Caco-2 (cell line): Measurements from ENCODE around the gene GP1BB. TPM values are rescaled to one million over a fixed set of nuclear protein-coding genes. Genes with fewer than 3 reads are reported as not detected.

Experiments
- BruUV-seq: library from RNA; stranded (reverse); fragments of 400-500 nt; replicated peaks from 2 replicates; lab custom pipeline; 2021; lab: Mats Ljungman, UMichigan
- CTCF ChIA-PET: fragments of 300-600 bp; sonication (Branson Sonifier 250); formaldehyde crosslinking; loops from one replicate; lab custom pipeline; 2022; ENCODE audit warnings: antibody characterized with exemption; lab: Charles Lee
- POLR2A ChIA-PET: fragments of 300-600 bp; sonication (Branson Sonifier 250); formaldehyde crosslinking; loops from one replicate; lab custom pipeline; 2022; ENCODE audit warnings: antibody characterized with exemption; lab: Charles Lee
- DNase-seq, 2 experiments: peaks; one replicate each; pipeline versions ENCODE4 v3.0.0 to v3.0.0-alpha.2; 2020 to 2022
- H3K27me3 ChIP-seq: replicated peaks from 2 replicates; pipeline ENCODE4 v1.6.0; 2011; ENCODE audit warnings: low read length; ENCODE audit not compliant: control insufficient read depth, insufficient read depth
- H3K36me3 ChIP-seq: 2 replicates; pipeline ENCODE4 v1.5.1; 2011; ENCODE audit warnings: low read length; ENCODE audit not compliant: control insufficient read depth, insufficient read depth
- H3K4me1 ChIP-seq: fragments of 250-450 bp; sonication (Bioruptor Pico); 2 replicates; pipeline ENCODE4 v1.5.1; 2020; ENCODE audit warnings: mild to moderate bottlenecking
- H3K4me3 ChIP-seq: 2 replicates; pipeline ENCODE4 v1.5.1; 2011; ENCODE audit warnings: low read depth, mild to moderate bottlenecking, control low read depth, low read length
- H3K9me3 ChIP-seq: fragments of 250-450 bp; sonication (Bioruptor Pico); 2 replicates; pipeline ENCODE4 v1.5.1; 2020; ENCODE audit warnings: mild to moderate bottlenecking, moderate library complexity
- H3K27ac Mint-ChIP-seq: one replicate; pipeline ENCODE4 v1.8.0; 2022; ENCODE audit warnings: mixed read lengths; ENCODE audit not compliant: unreplicated experiment
- H3K27me3 Mint-ChIP-seq: one replicate; pipeline ENCODE4 v1.8.0; 2022; ENCODE audit warnings: mixed read lengths; ENCODE audit not compliant: insufficient read depth, unreplicated experiment
- H3K36me3 Mint-ChIP-seq: one replicate; pipeline ENCODE4 v1.8.0; 2022; ENCODE audit warnings: mild to moderate bottlenecking, mixed read lengths; ENCODE audit not compliant: insufficient read depth, unreplicated experiment
- H3K4me1 Mint-ChIP-seq: one replicate; pipeline ENCODE4 v1.8.0; 2022; ENCODE audit warnings: low read depth, mixed read lengths; ENCODE audit not compliant: unreplicated experiment
- H3K4me3 Mint-ChIP-seq: one replicate; pipeline ENCODE4 v1.8.0; 2022; ENCODE audit warnings: mild to moderate bottlenecking, moderate library complexity, mixed read lengths; ENCODE audit not compliant: unreplicated experiment
- H3K9me3 Mint-ChIP-seq: one replicate; pipeline ENCODE4 v1.8.0; 2022; ENCODE audit warnings: mixed read lengths; ENCODE audit not compliant: unreplicated experiment
- intact Hi-C: fragments of 100-400 bp; cut with micrococcal nuclease; formaldehyde crosslinking; loops from one replicate; pipeline ENCODE4 v1.10.0; 2022; ENCODE audit not compliant: unreplicated experiment
- total RNA-seq: library from RNA; stranded (reverse); gene quantifications from 2 replicates; pipeline ENCODE4 v1.2.3, GENCODE V29; 2022
- TF ChIP-seq, protein P1 (sequence below), 2 experiments: fragments of 200-600 bp in 1 of 2; IDR thresholded peaks; 1 replicate in 1 of 2; 2 replicates in 1 of 2; pipeline versions ENCODE4 v1.5.1 to v1.8.0; 2011 to 2022; ENCODE audit warnings: antibody characterized with exemption in 1 of 2, control low read depth in 1 of 2, inconsistent platforms in 1 of 2, low read depth in 1 of 2, low read length in 1 of 2, mild to moderate bottlenecking in 1 of 2, moderate library complexity in 1 of 2; ENCODE audit not compliant: insufficient read depth in 1 of 2, severe bottlenecking in 1 of 2, unreplicated experiment in 1 of 2

GP1BB gene
- total RNA-seq, 1 experiment from 2014 or later = 1.0 TPM

DNA sequence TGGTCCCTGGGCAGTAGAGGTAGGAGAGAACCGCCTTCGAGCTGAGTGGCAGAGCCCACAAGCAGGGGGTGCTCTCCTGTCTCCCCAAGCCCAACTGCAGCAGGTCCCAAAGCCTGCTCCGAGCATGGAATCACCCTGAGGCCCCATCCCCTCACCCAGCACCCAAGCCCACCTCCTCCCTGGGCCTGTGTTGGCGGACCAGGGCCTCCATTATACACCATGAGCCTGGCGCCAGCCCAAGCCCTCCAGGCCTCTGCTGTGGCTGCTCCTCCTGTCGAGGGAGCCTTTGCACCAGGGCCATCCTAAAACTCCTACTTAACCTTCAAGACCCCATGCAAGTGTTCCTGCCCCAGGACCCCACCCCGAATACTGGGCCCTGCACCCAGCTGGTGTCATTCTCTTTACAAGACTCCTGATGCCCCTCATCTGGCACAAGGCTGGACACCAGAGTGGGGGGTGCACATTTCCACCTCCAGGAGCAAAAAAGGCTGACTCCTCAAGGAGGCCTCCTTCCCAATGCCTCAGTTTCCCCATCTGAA lies 16.6 kb downstream of the GP1BB start:
- Mint-ChIP-seq H3K4me1 (no peaks in the 10 kb centered on the region), H3K9me3 (no peaks in the 10 kb centered on the region), H3K4me3 (no peak overlapping the region), H3K27ac (no peak overlapping the region), H3K27me3 (no peaks in the 10 kb centered on the region), H3K36me3 (no peaks in the 10 kb centered on the region)
- DNase-seq = no peak
- no TSS peak for BruUV-seq
- H3K9me3 ChIP-seq = no peaks in the 10 kb centered on the region
- TF ChIP-seq, protein P1, sequence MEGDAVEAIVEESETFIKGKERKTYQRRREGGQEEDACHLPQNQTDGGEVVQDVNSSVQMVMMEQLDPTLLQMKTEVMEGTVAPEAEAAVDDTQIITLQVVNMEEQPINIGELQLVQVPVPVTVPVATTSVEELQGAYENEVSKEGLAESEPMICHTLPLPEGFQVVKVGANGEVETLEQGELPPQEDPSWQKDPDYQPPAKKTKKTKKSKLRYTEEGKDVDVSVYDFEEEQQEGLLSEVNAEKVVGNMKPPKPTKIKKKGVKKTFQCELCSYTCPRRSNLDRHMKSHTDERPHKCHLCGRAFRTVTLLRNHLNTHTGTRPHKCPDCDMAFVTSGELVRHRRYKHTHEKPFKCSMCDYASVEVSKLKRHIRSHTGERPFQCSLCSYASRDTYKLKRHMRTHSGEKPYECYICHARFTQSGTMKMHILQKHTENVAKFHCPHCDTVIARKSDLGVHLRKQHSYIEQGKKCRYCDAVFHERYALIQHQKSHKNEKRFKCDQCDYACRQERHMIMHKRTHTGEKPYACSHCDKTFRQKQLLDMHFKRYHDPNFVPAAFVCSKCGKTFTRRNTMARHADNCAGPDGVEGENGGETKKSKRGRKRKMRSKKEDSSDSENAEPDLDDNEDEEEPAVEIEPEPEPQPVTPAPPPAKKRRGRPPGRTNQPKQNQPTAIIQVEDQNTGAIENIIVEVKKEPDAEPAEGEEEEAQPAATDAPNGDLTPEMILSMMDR (IDR thresholded peaks at IDR 0.05; ENCODE audit: insufficient read depth in 1 of 2, low read depth in 1 of 2, low read length in 1 of 2, severe bottlenecking in 1 of 2, unreplicated experiment in 1 of 2) = no peak
- no peaks in the 10 kb centered on the region for H3K36me3 ChIP-seq
- H3K27me3 ChIP-seq = no peaks in the 10 kb centered on the region
- intact Hi-C loops = no loop called here
- no peak overlapping the region for H3K4me3 ChIP-seq
- CTCF ChIA-PET = no interaction called here
- H3K4me1 ChIP-seq = peaks cover 4% of the 10 kb centered on the region; the same call in 1 of the 2 replicates
- POLR2A ChIA-PET = no interaction called here

DNA sequence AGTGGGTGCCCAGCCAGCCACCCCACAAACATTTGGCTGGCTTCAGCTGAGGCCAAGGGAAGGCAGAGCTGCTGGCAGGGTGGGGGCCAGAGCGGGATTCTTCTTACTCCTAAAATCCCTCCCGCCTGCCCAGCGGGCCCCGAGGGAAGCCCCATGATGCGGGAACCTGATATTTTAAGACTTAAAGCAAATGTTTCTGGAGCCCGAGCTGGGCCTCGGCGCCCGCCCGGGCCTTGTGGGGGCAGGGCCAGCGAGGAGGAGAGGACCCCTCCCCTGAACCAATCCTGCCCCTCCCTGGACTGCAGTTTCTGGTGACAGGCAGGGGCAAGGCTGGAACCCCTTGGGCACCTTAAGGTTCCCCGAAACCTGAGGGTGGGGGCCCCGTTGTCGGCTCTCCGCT lies 17.2 kb downstream of the GP1BB start:
- H3K27ac Mint-ChIP-seq = no peak overlapping the region
- Histone ChIP-seq H3K36me3 (no peaks in the 10 kb centered on the region), H3K9me3 (no peaks in the 10 kb centered on the region), H3K4me3 (no peak overlapping the region), H3K4me1 (peaks cover 4% of the 10 kb centered on the region; the same call in 1 of the 2 replicates), H3K27me3 (no peaks in the 10 kb centered on the region)
- no peaks in the 10 kb centered on the region for H3K27me3 Mint-ChIP-seq
- no peaks in the 10 kb centered on the region for H3K9me3 Mint-ChIP-seq
- H3K4me3 Mint-ChIP-seq = no peak overlapping the region
- H3K36me3 Mint-ChIP-seq = no peaks in the 10 kb centered on the region
- POLR2A ChIA-PET = interaction anchor here (0.6 kb wide), 1 partner anchor 10 kb away, joined by 4 read pairs; no protein-coding TSS in a partner anchor
- CTCF ChIA-PET = no interaction called here
- intact Hi-C loops = no loop called here
- BruUV-seq = no TSS peak
- no peak for DNase-seq
- no peaks in the 10 kb centered on the region for H3K4me1 Mint-ChIP-seq
- TF ChIP-seq, protein P1 (IDR thresholded peaks at IDR 0.05; ENCODE audit: insufficient read depth in 1 of 2, low read depth in 1 of 2, low read length in 1 of 2, severe bottlenecking in 1 of 2, unreplicated experiment in 1 of 2) = no peak

DNA sequence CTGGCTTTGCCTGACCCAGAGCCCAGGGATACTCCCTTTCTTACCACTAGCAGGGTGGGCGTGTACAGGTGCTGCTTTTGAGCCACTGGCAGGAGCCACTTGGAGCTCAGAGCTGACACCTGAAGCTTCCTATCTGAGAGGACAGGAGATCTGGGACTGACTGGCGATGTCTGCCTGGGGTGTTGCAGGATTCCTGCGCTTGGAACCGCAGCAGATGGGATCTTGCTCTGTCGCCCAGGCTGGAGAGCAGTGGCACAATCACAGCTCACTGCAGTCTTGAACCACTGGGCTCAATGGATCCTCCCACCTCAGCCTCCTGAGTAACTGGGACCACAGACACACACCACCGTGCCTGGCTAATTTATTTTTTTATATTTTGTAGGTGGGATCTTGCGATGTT lies 17.7 kb downstream of the GP1BB start:
- no peaks in the 10 kb centered on the region for H3K9me3 Mint-ChIP-seq
- TF ChIP-seq, protein P1 (IDR thresholded peaks at IDR 0.05; ENCODE audit: insufficient read depth in 1 of 2, low read depth in 1 of 2, low read length in 1 of 2, severe bottlenecking in 1 of 2, unreplicated experiment in 1 of 2) = no peak
- POLR2A ChIA-PET = interaction anchor here (0.6 kb wide), 1 partner anchor 10 kb away, joined by 4 read pairs; no protein-coding TSS in a partner anchor
- CTCF ChIA-PET = no interaction called here
- no peak for DNase-seq
- no peaks in the 10 kb centered on the region for H3K36me3 ChIP-seq
- no peaks in the 10 kb centered on the region for H3K36me3 Mint-ChIP-seq
- no peaks in the 10 kb centered on the region for H3K9me3 ChIP-seq
- H3K27me3 ChIP-seq = no peaks in the 10 kb centered on the region
- no peak overlapping the region for H3K4me3 Mint-ChIP-seq
- no TSS peak for BruUV-seq
- intact Hi-C loops = no loop called here
- no peaks in the 10 kb centered on the region for H3K27me3 Mint-ChIP-seq
- no peak overlapping the region for H3K4me3 ChIP-seq
- H3K4me1 ChIP-seq = peaks cover 4% of the 10 kb centered on the region; the same call in 1 of the 2 replicates
- no peak overlapping the region for H3K27ac Mint-ChIP-seq
- H3K4me1 Mint-ChIP-seq = no peaks in the 10 kb centered on the region
